Anterior cingulate cortex (tissue), 58 donors: ENCODE results near the gene PGRMC2.

Experiments
- DNase-seq, 58 donors: peaks; one replicate each; lab custom pipeline; 2025; lab: John Stamatoyannopoulos, UW

The PGRMC2 gene

DNA sequence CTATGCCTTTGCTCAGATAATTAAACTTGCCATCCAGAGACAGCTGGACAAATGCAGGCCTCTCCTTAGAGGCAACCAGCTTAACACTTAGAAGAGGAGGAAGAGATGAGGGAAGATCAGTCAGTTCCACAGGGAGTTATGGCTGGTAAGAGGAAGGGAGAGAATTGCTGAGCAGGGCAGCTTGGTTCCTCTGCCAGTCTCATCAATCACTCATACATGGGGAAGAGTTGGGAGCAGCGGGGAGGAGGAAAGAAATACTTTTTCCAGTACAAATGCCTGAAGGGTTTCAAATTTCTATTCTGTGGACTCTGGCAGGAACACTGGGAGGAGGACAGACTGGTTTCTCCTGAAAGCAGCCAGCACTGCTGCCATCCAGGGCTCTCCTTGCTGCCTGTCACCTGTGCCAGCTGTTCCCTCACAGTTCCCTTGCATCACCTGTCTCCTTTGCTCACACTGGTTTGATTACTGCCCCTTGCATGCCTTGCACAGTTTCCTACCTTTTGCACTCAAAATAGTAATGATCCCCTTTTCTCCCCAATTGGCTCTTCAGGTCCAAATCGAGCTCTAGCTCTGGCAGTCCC is 59.5 kb downstream of the PGRMC2 start:
- DNase-seq, result no peak

DNA sequence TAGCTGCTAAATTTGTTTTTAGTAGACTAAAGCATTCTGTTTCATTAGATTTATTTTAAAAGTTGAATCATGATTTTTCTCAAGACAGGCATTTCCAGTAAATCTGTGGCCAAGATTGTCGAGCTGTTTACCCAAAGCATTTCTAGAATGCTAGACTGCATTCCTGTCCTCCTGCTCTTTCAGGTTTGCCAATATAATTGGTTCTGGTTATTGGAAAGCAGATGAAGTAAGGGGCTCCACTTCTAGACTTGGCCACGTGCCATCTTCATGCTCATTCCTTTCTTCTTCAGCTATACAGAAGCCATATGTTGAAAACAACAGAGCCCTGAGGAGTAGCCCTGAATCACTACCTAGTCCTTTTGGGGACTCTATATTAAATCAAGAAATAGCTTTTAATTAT is 62.5 kb downstream of the PGRMC2 start:
- DNase-seq, result no peak

DNA sequence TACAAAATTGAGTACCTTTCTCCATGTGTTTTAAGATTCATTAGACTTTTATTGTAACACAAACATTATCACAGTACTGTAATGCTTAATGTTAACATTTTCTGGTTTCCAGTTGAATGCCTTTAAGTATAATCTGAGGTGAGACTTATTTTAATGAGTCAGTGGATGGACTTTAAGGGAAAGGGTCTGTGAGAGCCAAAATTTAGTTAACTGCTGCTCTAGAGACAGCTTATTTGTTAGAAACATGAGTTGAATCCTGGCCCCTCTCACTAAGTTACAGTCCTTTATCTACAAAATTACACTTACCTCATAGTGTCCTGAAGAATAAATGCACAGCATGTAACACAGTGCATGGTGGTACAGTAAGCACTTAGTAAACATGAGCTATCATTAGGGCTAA is 66.0 kb downstream of the PGRMC2 start:
- DNase-seq, result no peak

DNA sequence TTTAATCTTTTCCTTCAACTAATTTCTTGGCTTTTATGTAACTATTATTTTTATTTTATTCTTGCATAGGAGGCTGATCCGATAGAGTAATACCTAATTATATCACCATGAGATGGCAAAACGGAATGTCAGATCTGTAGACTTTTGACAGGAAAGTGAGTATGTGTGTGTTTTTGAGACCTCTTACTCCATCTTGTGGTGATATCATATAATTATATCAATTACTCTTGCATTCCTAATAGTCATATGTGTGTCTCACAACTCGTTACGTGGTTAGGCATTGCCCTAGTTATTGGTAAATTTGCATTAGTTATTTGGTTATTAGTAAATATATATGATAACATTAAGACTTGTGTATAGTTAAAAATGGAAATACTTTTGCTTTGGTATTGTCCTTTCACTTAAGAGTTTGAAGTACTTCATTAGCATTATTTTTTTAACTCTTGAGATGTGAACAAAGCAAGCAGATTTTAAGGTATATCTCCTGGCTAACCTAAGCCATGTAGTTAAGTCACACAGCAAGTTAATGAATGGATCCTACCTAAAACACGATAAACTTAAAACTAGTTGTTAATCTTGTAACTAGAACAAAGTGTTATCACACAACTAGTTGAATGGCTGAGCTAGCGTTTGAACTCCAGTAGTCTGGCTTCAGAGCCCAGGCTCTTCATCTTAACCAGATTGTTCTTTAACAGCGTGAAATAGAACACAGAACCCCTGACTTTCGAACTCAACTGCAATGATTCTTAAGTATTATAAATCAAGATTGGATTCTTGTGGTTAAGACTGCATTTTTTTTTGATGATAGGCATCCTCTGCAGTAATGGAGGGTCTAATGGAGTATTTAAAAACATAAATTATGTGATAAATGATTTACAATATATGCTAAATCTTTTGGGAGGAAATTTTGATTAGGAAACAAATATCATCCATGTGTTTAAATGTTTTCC is 67.1 kb downstream of the PGRMC2 start:
- DNase-seq, result no peak
